Smooth muscle cell (in vitro differentiated cells): ENCODE measurements around the gene IGFBP2. TPM values are rescaled to one million over a fixed set of nuclear protein-coding genes. Genes with fewer than 3 reads are reported as not detected.

Experiments used
- DNase-seq: peaks from one replicate; lab custom pipeline; 2025; ENCODE audit not compliant: unreplicated experiment; lab: John Stamatoyannopoulos, UW
- H2AFZ ChIP-seq: fragments of 200-600 bp; sonication (generic); 2 replicates; pipeline ENCODE4 v1.6.0; 2016; ENCODE audit warnings: antibody characterized with exemption, low read depth, mild to moderate bottlenecking
- H3F3A ChIP-seq: fragments of 200-600 bp; sonication (generic); 2 replicates; pipeline ENCODE4 v1.6.0; 2017; ENCODE audit warnings: antibody characterized with exemption, low read depth
- H3K27ac ChIP-seq: fragments of 200-600 bp; sonication (generic); 2 replicates; pipeline ENCODE4 v1.5.1; 2016; ENCODE audit warnings: low read depth, mild to moderate bottlenecking
- H3K27me3 ChIP-seq: fragments of 200-600 bp; sonication (generic); 2 replicates; pipeline ENCODE4 v1.6.1; 2016; ENCODE audit warnings: low read depth, mild to moderate bottlenecking
- H3K36me3 ChIP-seq: fragments of 200-600 bp; sonication (generic); 2 replicates; pipeline ENCODE4 v1.5.1; 2016; ENCODE audit warnings: low read depth
- H3K4me1 ChIP-seq: fragments of 200-600 bp; sonication (generic); 2 replicates; pipeline ENCODE4 v1.5.1; 2016; ENCODE audit warnings: low read depth
- H3K4me2 ChIP-seq: fragments of 200-600 bp; sonication (generic); 2 replicates; pipeline ENCODE4 v1.6.0; 2016; ENCODE audit warnings: mild to moderate bottlenecking
- H3K4me3 ChIP-seq: fragments of 200-600 bp; sonication (generic); 2 replicates; pipeline ENCODE4 v1.5.1; 2016; ENCODE audit warnings: mild to moderate bottlenecking
- H3K79me2 ChIP-seq: fragments of 200-600 bp; sonication (generic); 2 replicates; pipeline ENCODE4 v1.6.0; 2016; ENCODE audit warnings: low read depth, mild to moderate bottlenecking
- H3K9ac ChIP-seq: fragments of 200-600 bp; sonication (generic); 2 replicates; pipeline ENCODE4 v1.6.0; 2016; ENCODE audit warnings: low read depth
- H3K9me3 ChIP-seq: fragments of 200-600 bp; sonication (generic); replicated peaks from 2 replicates; pipeline ENCODE4 v1.5.1; 2016; ENCODE audit warnings: low read depth
- H4K20me1 ChIP-seq: fragments of 200-600 bp; sonication (generic); 2 replicates; pipeline ENCODE4 v1.6.0; 2016; ENCODE audit warnings: low read depth
- WGBS: methylation state at CpG from one replicate; pipeline ENCODE4 v1.1.7; 2016; ENCODE audit warnings: low lambda C conversion rate; 5-methylcytosine and 5-hydroxymethylcytosine counted together
- polyA plus RNA-seq: library from polyadenylated mRNA; unstranded; fragments of >200 nt; fragmentation: Nextera tagmentation; extraction: Ambion mirVana; gene quantifications from 2 replicates; pipeline ENCODE4 v1.2.1, GENCODE V29; 2016
- total RNA-seq: library from RNA; depleted of rRNA; stranded (reverse); fragments of >200 nt; gene quantifications from 2 replicates; pipeline ENCODE4 v1.2.3, GENCODE V29; 2014
- TF ChIP-seq, protein P1 (sequence below): fragments of 200-600 bp; sonication (generic); IDR thresholded peaks from 2 replicates; pipeline ENCODE4 v1.5.1; 2017; ENCODE audit warnings: borderline replicate concordance, mild to moderate bottlenecking, antibody characterized with exemption; ENCODE audit not compliant: insufficient read depth, poor library complexity, severe bottlenecking

IGFBP2 gene
- total and polyA plus RNA-seq, 2 experiments from 2014 or later = 143 to 225 TPM

DNA sequence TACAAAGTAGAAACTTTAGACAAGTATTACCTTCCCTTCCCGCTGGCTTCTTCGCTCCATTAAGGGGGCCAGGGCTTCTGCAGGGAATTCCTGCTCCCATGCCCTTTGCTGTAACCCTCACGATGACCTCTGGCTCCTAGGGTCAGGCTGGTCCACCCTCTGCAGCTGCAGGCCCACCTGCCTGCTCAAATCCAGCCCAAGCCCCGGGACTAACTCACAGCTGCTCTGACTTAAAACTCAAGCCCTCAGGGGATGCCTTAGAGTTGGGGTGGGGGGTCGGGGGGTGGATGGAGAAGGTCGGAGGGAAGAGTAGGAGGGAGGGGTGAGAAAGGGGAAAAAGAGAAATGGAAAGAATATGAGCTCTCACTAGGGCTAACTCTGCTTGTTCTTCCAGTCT, 57.2 kb downstream of the IGFBP2 start:
- Histone ChIP-seq H3K4me1 (peaks cover 37% of the 10 kb centered on the region), H2AFZ (no peak overlapping the region), H4K20me1 (peaks cover 52% of the 10 kb centered on the region), H3K27ac (peak overlapping the region; percentile 49), H3K4me2 (peak overlapping the region; percentile 97), H3K4me3 (peak overlapping the region; percentile 15), H3K9me3 (no peaks in the 10 kb centered on the region), H3K9ac (no peak overlapping the region), H3F3A (peaks cover 58% of the 10 kb centered on the region), H3K36me3 (no peaks in the 10 kb centered on the region), H3K27me3 (no peaks in the 10 kb centered on the region), H3K79me2 (peaks cover 88% of the 10 kb centered on the region)
- TF ChIP-seq, protein P1, sequence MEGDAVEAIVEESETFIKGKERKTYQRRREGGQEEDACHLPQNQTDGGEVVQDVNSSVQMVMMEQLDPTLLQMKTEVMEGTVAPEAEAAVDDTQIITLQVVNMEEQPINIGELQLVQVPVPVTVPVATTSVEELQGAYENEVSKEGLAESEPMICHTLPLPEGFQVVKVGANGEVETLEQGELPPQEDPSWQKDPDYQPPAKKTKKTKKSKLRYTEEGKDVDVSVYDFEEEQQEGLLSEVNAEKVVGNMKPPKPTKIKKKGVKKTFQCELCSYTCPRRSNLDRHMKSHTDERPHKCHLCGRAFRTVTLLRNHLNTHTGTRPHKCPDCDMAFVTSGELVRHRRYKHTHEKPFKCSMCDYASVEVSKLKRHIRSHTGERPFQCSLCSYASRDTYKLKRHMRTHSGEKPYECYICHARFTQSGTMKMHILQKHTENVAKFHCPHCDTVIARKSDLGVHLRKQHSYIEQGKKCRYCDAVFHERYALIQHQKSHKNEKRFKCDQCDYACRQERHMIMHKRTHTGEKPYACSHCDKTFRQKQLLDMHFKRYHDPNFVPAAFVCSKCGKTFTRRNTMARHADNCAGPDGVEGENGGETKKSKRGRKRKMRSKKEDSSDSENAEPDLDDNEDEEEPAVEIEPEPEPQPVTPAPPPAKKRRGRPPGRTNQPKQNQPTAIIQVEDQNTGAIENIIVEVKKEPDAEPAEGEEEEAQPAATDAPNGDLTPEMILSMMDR = no peak
- WGBS = 51% methylated on average over 6 of the region's 6 CpGs
- DNase-seq = no peak

DNA sequence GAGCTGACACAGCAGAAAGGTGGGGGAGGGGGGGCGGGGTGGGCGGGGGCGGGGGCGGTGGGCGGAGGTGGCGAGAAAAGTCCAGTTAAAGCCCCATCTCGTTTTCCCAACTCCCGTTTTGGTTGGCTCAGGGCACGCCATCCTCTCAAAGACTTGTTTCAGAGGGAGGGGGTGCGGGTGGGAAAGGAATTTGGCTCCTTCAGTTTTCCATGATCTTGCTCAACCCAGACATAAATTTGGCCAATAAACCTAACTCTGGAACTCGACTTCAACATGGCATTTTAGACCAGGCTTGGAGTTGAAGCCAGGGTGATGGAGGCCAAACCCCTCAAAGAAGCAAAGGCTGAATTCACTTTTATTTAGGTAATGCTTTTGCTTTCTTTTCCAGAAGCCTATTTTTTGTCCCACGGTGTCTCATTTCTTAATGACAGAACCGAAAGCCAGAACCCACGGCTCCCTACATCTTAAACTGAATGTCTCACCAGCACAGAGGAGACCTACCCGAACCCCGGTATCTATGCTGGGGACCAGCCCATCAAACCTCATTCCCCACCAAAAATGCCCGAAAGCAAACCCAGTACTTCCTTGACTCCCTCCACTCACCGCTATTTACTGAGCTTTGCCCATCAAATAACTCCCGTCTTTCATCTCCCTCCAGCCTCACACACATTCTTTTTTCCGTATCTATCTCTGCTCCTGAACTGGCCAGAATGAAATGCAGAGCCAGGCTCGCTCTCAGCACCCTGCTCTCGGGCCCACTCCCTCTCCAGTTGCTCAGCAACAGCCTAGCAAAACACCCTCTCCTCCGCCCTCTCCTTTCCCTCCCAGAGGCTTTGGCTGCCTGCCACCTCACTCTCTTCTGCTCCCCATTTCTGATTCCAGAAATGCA, 57.9 kb downstream of the IGFBP2 start:
- peak overlapping the region; percentile 56 for H3K4me3 ChIP-seq
- H4K20me1 ChIP-seq = peaks cover 48% of the 10 kb centered on the region
- peak overlapping the region; percentile 92 for H3K27ac ChIP-seq
- peak overlapping the region; percentile 97 for H3K4me2 ChIP-seq
- H2AFZ ChIP-seq = no peak overlapping the region
- H3K27me3 ChIP-seq = no peaks in the 10 kb centered on the region
- peak overlapping the region; percentile 86 for H3K9ac ChIP-seq
- WGBS = 14% methylated on average over 13 of the region's 23 CpGs
- H3K9me3 ChIP-seq = no peaks in the 10 kb centered on the region
- H3F3A ChIP-seq = peaks cover 53% of the 10 kb centered on the region
- H3K4me1 ChIP-seq = peaks cover 43% of the 10 kb centered on the region
- H3K36me3 ChIP-seq = no peaks in the 10 kb centered on the region
- peaks cover 82% of the 10 kb centered on the region for H3K79me2 ChIP-seq
- TF ChIP-seq, protein P1 = no peak
- no peak for DNase-seq

DNA sequence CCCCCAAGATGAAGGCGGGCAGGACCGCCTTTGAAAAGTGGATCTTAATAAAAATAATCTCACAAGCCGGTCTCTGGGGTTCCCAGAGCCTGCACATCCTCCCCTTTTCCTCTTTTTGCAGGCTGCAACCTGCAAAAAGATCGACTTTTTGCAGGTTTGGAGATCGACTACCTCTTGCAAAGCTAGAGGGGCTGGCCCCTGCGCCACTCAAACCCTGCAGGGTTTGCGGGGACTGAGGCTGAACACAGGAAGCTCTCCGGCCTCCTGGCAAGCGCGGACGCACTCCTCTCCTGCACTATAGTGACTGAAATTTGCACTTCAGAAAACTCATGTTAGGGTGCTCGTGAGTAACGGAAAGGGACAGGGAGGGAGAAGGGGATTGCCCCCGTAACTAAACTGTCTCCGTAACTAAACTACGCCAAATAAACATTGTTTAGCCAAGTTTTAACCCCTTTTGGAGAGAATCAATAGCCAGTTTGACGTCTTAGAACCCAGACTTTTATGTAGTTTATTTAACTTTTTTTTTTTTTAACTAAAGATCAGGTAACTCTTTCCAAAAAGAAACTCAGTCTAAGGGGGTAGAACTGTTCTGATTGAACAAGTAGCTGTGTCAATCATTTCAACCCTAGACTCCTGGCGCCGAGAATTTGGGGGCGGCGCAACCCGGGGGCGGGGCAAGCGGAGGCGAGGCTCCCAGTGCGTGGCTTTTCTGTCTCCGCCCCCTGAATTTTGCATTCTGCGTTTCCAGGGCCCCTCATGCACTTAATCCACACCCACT, 59.6 kb downstream of the IGFBP2 start:
- H2AFZ ChIP-seq = peak overlapping the region; percentile 12
- H3K4me1 ChIP-seq = peaks cover 52% of the 10 kb centered on the region
- peak; percentile 29 for DNase-seq
- H3K79me2 ChIP-seq = peaks cover 65% of the 10 kb centered on the region
- WGBS = 1% methylated on average over 27 of the region's 28 CpGs
- H3K4me3 ChIP-seq = peak overlapping the region; percentile 56
- H4K20me1 ChIP-seq = peaks cover 32% of the 10 kb centered on the region
- H3K9ac ChIP-seq = peak overlapping the region; percentile 30
- H3K4me2 ChIP-seq = peak overlapping the region; percentile 97
- H3F3A ChIP-seq = peaks cover 39% of the 10 kb centered on the region
- H3K36me3 ChIP-seq = no peaks in the 10 kb centered on the region
- peak overlapping the region; percentile 92 for H3K27ac ChIP-seq
- TF ChIP-seq, protein P1 = no peak
- no peaks in the 10 kb centered on the region for H3K27me3 ChIP-seq
- H3K9me3 ChIP-seq = no peaks in the 10 kb centered on the region
